Type B pancreatic cell (in vitro differentiated cells): ENCODE results near the gene RASGRF2. TPM values are rescaled to one million over a fixed set of nuclear protein-coding genes. Genes with fewer than 3 reads are reported as not detected.

Experiments used
- DNase-seq: peaks from one replicate; pipeline ENCODE4 v3.0.0; 2021; ENCODE audit warnings: mixed read lengths; ENCODE audit not compliant: unreplicated experiment; ENCODE audit errors: extremely low spot score
- H3K27ac Mint-ChIP-seq: 2 replicates; pipeline ENCODE4 v1.8.0; 2021; ENCODE audit warnings: mild to moderate bottlenecking, mixed read lengths
- H3K27me3 Mint-ChIP-seq: 2 replicates; pipeline ENCODE4 v1.8.0; 2021; ENCODE audit warnings: mixed read lengths
- H3K36me3 Mint-ChIP-seq: 2 replicates; pipeline ENCODE4 v1.8.0; 2021; ENCODE audit warnings: mixed read lengths
- H3K4me1 Mint-ChIP-seq: one replicate; pipeline ENCODE4 v1.8.0; 2021; ENCODE audit warnings: mixed read lengths; ENCODE audit not compliant: unreplicated experiment
- H3K4me3 Mint-ChIP-seq: 2 replicates; pipeline ENCODE4 v1.8.0; 2021; ENCODE audit warnings: mild to moderate bottlenecking, mixed read lengths
- H3K9me3 Mint-ChIP-seq: 2 replicates; pipeline ENCODE4 v1.8.0; 2021; ENCODE audit warnings: mixed read lengths
- CTCF ChIP-seq: fragments of 200-600 bp; sonication (generic); conservative IDR thresholded peaks from 2 replicates; pipeline ENCODE4 v1.5.0; 2021; ENCODE audit warnings: antibody characterized with exemption, mild to moderate bottlenecking
- total RNA-seq: library from RNA; stranded (reverse); gene quantifications from 2 replicates; pipeline ENCODE4 v1.2.1, GENCODE V29; 2021; ENCODE audit warnings: low replicate concordance

Gene RASGRF2
- total RNA-seq, 1 donor from 2014 or later = 2.1 TPM

GRCh38 chr5:81239613-81240012, 279.4 kb downstream of the RASGRF2 start:
- Mint-ChIP-seq H3K36me3 (peaks cover 13% of the 10 kb centered on the region), H3K4me1 (peaks cover 5% of the 10 kb centered on the region), H3K4me3 (no peak overlapping the region), H3K9me3 (peaks cover 4% of the 10 kb centered on the region), H3K27ac (no peak overlapping the region), H3K27me3 (no peaks in the 10 kb centered on the region)
- DNase-seq = no peak
- no peak for TF ChIP-seq CTCF

DNA sequence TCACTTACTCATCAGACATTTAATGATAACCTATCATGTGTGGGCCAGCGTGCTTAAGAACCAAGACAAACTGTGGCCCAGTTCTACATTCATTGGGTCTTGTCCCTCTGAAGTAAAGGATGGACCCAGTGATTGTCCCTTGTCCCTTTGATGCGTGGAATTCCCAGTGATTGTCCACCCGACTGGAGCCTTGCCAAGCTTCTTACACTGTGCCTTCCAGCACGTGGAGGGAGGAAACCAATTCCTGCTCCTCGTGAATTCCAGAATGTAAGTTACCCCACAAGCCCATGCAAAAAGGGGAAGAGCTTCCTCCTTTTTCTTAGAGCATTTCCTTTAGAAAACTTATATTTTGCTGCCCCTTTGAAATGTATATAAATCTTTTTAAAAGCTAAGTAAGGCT, 280.8 kb downstream of the RASGRF2 start:
- no peak overlapping the region for H3K27ac Mint-ChIP-seq
- DNase-seq = no peak
- H3K27me3 Mint-ChIP-seq = no peaks in the 10 kb centered on the region
- no peak overlapping the region for H3K4me3 Mint-ChIP-seq
- peaks cover 4% of the 10 kb centered on the region for H3K9me3 Mint-ChIP-seq
- TF ChIP-seq CTCF = no peak
- peaks cover 5% of the 10 kb centered on the region for H3K4me1 Mint-ChIP-seq
- peaks cover 13% of the 10 kb centered on the region for H3K36me3 Mint-ChIP-seq

- peaks cover 8% of the 10 kb centered on the region for H3K4me1 Mint-ChIP-seq
- no peaks in the 10 kb centered on the region for H3K27me3 Mint-ChIP-seq
- H3K36me3 Mint-ChIP-seq = peaks cover 8% of the 10 kb centered on the region
- H3K27ac Mint-ChIP-seq = no peak overlapping the region
- no peak for DNase-seq
- TF ChIP-seq CTCF = no peak
- H3K4me3 Mint-ChIP-seq = no peak overlapping the region
- no peaks in the 10 kb centered on the region for H3K9me3 Mint-ChIP-seq
These were observed 281.9 kb downstream of the RASGRF2 start for GRCh38 chr5:81241961-81242648.

DNA sequence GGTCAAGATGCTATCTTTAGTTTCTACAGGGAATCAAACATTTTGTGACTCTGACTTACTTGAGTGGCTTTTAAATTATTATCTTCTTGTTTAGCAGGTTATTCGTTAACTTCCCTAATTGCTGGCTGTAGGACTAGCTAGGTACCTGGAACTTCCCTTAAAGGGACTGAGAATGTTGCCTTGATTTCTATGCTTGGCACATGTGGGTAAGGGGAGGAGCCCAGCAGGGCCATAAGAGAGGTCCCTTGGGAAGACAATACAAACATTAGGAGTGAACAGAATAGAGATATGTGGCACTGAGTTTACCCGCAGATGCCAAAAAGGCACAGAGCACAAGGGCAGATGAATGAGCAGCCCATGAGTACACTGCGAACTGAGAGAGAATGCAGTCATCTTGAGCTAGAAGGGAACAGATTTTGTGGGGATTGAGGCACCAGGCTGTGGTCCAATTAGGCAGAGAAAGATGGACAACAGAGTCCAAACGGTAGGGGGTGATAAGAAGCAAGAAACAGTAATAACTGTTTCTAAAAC, 282.8 kb downstream of the RASGRF2 start:
- H3K4me3 Mint-ChIP-seq = no peak overlapping the region
- no peak for DNase-seq
- H3K9me3 Mint-ChIP-seq = no peaks in the 10 kb centered on the region
- TF ChIP-seq CTCF = no peak
- H3K36me3 Mint-ChIP-seq = peaks cover 8% of the 10 kb centered on the region
- H3K27me3 Mint-ChIP-seq = no peaks in the 10 kb centered on the region
- H3K27ac Mint-ChIP-seq = no peak overlapping the region
- peaks cover 12% of the 10 kb centered on the region for H3K4me1 Mint-ChIP-seq

- no peak overlapping the region for H3K4me3 Mint-ChIP-seq
- TF ChIP-seq CTCF = no peak
- H3K4me1 Mint-ChIP-seq = peaks cover 12% of the 10 kb centered on the region
- no peak overlapping the region for H3K27ac Mint-ChIP-seq
- H3K27me3 Mint-ChIP-seq = no peaks in the 10 kb centered on the region
- no peaks in the 10 kb centered on the region for H3K36me3 Mint-ChIP-seq
- no peak for DNase-seq
- no peaks in the 10 kb centered on the region for H3K9me3 Mint-ChIP-seq
These were observed 284.3 kb downstream of the RASGRF2 start for GRCh38 chr5:81244451-81244850.
